Keratinocyte (primary cell): ENCODE results near the gene TERB1. TPM values are rescaled to one million over a fixed set of nuclear protein-coding genes. Genes with fewer than 3 reads are reported as not detected.

Source experiments
- DNase-seq: peaks from one replicate; pipeline ENCODE4 v3.0.0-alpha.2; 2011; ENCODE audit warnings: low read depth, missing footprints, low spot score
- FAIRE-seq: peaks from 2 replicates; lab custom pipeline; 2011; peaks lifted over from hg19 to GRCh38; lab: Jason Lieb, UNC
- H2AFZ ChIP-seq: 2 replicates; pipeline ENCODE4 v1.6.0; 2012; ENCODE audit warnings: low read length, control low read depth, inconsistent platforms; ENCODE audit not compliant: control insufficient read depth
- H3K27ac ChIP-seq: 2 replicates; pipeline ENCODE4 v1.5.1; 2011; ENCODE audit warnings: low read length; ENCODE audit not compliant: control insufficient read depth, insufficient read depth
- H3K27me3 ChIP-seq: 3 replicates; pipeline ENCODE4 v1.6.0; 2011; ENCODE audit warnings: low read length; ENCODE audit not compliant: control insufficient read depth, insufficient read depth; ENCODE audit errors: extremely low read depth
- H3K36me3 ChIP-seq, 2 experiments: 2 replicates in 1 of 2; 3 replicates in 1 of 2; pipeline ENCODE4 v1.5.1; 2011; ENCODE audit warnings: low read length in 2 of 2, mild to moderate bottlenecking in 1 of 2; ENCODE audit not compliant: control insufficient read depth in 2 of 2, insufficient read depth in 2 of 2; ENCODE audit errors: extremely low read depth in 1 of 2
- H3K4me1 ChIP-seq: 3 replicates; pipeline ENCODE4 v1.5.1; 2011; ENCODE audit warnings: low read length; ENCODE audit not compliant: control insufficient read depth, insufficient read depth; ENCODE audit errors: extremely low read depth
- H3K4me2 ChIP-seq: 3 replicates; pipeline ENCODE4 v1.6.0; 2011; ENCODE audit warnings: low read depth, low read length; ENCODE audit not compliant: control insufficient read depth, insufficient read depth; ENCODE audit errors: extremely low read depth
- H3K4me3 ChIP-seq, 3 experiments: fragments of 200-600 bp in 1 of 3; sonication (generic) in 1 of 3; 2 replicates in 2 of 3; 3 replicates in 1 of 3; pipeline ENCODE4 v1.5.1; 2011 to 2016; ENCODE audit warnings: low read length in 3 of 3, mild to moderate bottlenecking in 3 of 3, control low read depth in 2 of 3, inconsistent platforms in 1 of 3, low read depth in 1 of 3, mixed read lengths in 1 of 3, mixed run types in 1 of 3, moderate library complexity in 1 of 3; ENCODE audit not compliant: control insufficient read depth in 2 of 3, insufficient read depth in 2 of 3; ENCODE audit errors: extremely low read depth in 1 of 3
- H3K79me2 ChIP-seq: 2 replicates; pipeline ENCODE4 v1.6.0; 2012; ENCODE audit warnings: low read length; ENCODE audit not compliant: control insufficient read depth, insufficient read depth
- H3K9ac ChIP-seq: 3 replicates; pipeline ENCODE4 v1.6.0; 2011; ENCODE audit warnings: low read length; ENCODE audit not compliant: control insufficient read depth, insufficient read depth; ENCODE audit errors: extremely low read depth
- H3K9me1 ChIP-seq: 3 replicates; pipeline ENCODE4 v1.6.0; 2011; ENCODE audit warnings: low read length; ENCODE audit not compliant: control insufficient read depth, insufficient read depth; ENCODE audit errors: extremely low read depth
- H3K9me3 ChIP-seq: 2 replicates; pipeline ENCODE4 v1.5.1; 2012; ENCODE audit warnings: low read depth, low read length; ENCODE audit not compliant: control insufficient read depth
- H4K20me1 ChIP-seq: 3 replicates; pipeline ENCODE4 v1.6.0; 2011; ENCODE audit warnings: low read length; ENCODE audit not compliant: control insufficient read depth, insufficient read depth; ENCODE audit errors: extremely low read depth
- EZH2 ChIP-seq: IDR thresholded peaks from one replicate; pipeline ENCODE4 v1.6.1; 2012; ENCODE audit warnings: inconsistent platforms, mild to moderate bottlenecking, low read length, moderate library complexity
- dilution Hi-C: fragments of 300-500 bp; cut with MboI; formaldehyde crosslinking; loops from one replicate; pipeline ENCODE4 v1.7.0; 2020; ENCODE audit warnings: low sequenced_read_pairs; ENCODE audit not compliant: extremely low pct_ligation_motif_present
- polyA plus RNA-seq, 5 experiments: library from polyadenylated mRNA; depleted of rRNA in 3 of 5; stranded (reverse) in 3 of 5; stranded (forward) in 1 of 5; unstranded in 1 of 5; fragments of >200 nt; gene quantifications; 1 replicate in 1 of 5; 2 replicates in 3 of 5; 3 replicates in 1 of 5; pipeline versions ENCODE4 v1.2.1 to v1.2.3, GENCODE V29; 2011 to 2012; ENCODE audit warnings: missing spikeins in 2 of 5, low read depth in 1 of 5, low replicate concordance in 1 of 5
- TF ChIP-seq, protein P1 (sequence below), 3 experiments: IDR thresholded peaks in 1 of 3; conservative IDR thresholded peaks in 1 of 3; optimal IDR thresholded peaks in 1 of 3; 2 replicates in 2 of 3; 3 replicates in 1 of 3; pipeline versions ENCODE3 to v1.5.1; 2011; ENCODE audit warnings: low read length in 3 of 3, mild to moderate bottlenecking in 3 of 3, moderate library complexity in 2 of 3, control low read depth in 1 of 3, inconsistent platforms in 1 of 3; ENCODE audit not compliant: insufficient read depth in 2 of 3; ENCODE audit errors: extremely low read depth in 1 of 3

The TERB1 gene
- polyA plus RNA-seq, 1 donor (not counting 4 experiments of a cell fraction or from before 2014, with no cell fraction given): 0.22 TPM

- H3K27ac ChIP-seq: no peak overlapping the region
- DNase-seq (no peak), FAIRE-seq (no peak)
- H3K4me1 ChIP-seq: peaks cover 19% of the 10 kb centered on the region
- no peaks in the 10 kb centered on the region for H3K9me1 ChIP-seq
- H3K79me2 ChIP-seq: peaks cover 16% of the 10 kb centered on the region
- H3K9me3 ChIP-seq: no peaks in the 10 kb centered on the region
- H2AFZ ChIP-seq: no peak overlapping the region
- H3K27me3 ChIP-seq: no peaks in the 10 kb centered on the region
- dilution Hi-C loops: no loop called here
- TF ChIP-seq EZH2: no peak
- TF ChIP-seq, protein P1, sequence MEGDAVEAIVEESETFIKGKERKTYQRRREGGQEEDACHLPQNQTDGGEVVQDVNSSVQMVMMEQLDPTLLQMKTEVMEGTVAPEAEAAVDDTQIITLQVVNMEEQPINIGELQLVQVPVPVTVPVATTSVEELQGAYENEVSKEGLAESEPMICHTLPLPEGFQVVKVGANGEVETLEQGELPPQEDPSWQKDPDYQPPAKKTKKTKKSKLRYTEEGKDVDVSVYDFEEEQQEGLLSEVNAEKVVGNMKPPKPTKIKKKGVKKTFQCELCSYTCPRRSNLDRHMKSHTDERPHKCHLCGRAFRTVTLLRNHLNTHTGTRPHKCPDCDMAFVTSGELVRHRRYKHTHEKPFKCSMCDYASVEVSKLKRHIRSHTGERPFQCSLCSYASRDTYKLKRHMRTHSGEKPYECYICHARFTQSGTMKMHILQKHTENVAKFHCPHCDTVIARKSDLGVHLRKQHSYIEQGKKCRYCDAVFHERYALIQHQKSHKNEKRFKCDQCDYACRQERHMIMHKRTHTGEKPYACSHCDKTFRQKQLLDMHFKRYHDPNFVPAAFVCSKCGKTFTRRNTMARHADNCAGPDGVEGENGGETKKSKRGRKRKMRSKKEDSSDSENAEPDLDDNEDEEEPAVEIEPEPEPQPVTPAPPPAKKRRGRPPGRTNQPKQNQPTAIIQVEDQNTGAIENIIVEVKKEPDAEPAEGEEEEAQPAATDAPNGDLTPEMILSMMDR (optimal IDR thresholded peaks at IDR 0.05 in 1 of 3, IDR thresholded peaks at IDR 0.05 in 1 of 3, conservative IDR thresholded peaks at IDR 0.05 in 1 of 3; ENCODE audit: extremely low read depth in 1 of 3, insufficient read depth in 2 of 3, low read length in 3 of 3): no peak
- no peak overlapping the region for H3K9ac ChIP-seq
- no peak overlapping the region for H3K4me2 ChIP-seq
- peaks cover 3% of the 10 kb centered on the region for H4K20me1 ChIP-seq
- no peak overlapping the region for H3K4me3 ChIP-seq
- H3K36me3 ChIP-seq: peaks cover 0 to 4% of the 10 kb centered on the region in 2 experiments
Measured at GRCh38 chr16:66754819-66755218, 46.6 kb downstream of the TERB1 start.

DNA sequence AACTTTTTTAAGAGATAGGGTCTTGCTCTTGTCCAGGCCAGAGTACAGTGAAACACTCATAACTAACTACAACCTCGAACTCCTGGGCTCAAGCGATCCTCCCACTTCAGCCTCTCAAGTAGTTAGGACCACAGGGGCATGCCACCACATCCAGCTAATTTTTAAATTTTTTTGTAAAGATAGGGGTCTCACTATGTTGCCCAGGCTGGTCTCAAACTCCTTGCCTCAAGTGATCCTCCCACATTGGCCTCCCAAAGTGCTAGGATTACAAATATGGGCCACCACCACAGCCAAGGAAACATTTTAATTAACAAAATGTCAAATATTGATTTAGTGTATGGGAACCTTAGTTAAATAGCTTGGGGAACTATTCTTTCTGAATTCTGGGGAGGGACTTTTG lies 47.2 kb downstream of the TERB1 start:
- peaks cover 0 to 7% of the 10 kb centered on the region in 2 experiments for H3K36me3 ChIP-seq
- no peaks in the 10 kb centered on the region for H3K9me3 ChIP-seq
- no peaks in the 10 kb centered on the region for H3K27me3 ChIP-seq
- H3K4me2 ChIP-seq: no peak overlapping the region
- H4K20me1 ChIP-seq: peaks cover 3% of the 10 kb centered on the region
- H3K4me1 ChIP-seq: peaks cover 24% of the 10 kb centered on the region
- FAIRE-seq: no peak
- no peaks in the 10 kb centered on the region for H3K9me1 ChIP-seq
- no peak overlapping the region for H3K27ac ChIP-seq
- dilution Hi-C loops: no loop called here
- H3K9ac ChIP-seq: no peak overlapping the region
- H2AFZ ChIP-seq: no peak overlapping the region
- TF ChIP-seq, protein P1 (optimal IDR thresholded peaks at IDR 0.05 in 1 of 3, IDR thresholded peaks at IDR 0.05 in 1 of 3, conservative IDR thresholded peaks at IDR 0.05 in 1 of 3; ENCODE audit: extremely low read depth in 1 of 3, insufficient read depth in 2 of 3, low read length in 3 of 3): no peak
- no peak for TF ChIP-seq EZH2
- H3K79me2 ChIP-seq: peaks cover 22% of the 10 kb centered on the region
- DNase-seq: no peak
- H3K4me3 ChIP-seq: no peak overlapping the region
